GM18870 (cell line): ENCODE data around the gene BARX2.

Experiments used
- ATAC-seq: cut with Tn5 transposase; IDR thresholded peaks from one replicate; pipeline ENCODE4 v1.9.1; 2021; ENCODE audit warnings: moderate library complexity; ENCODE audit not compliant: unreplicated experiment

Gene BARX2

GRCh38 chr11:129396454-129396853 is 20.8 kb downstream of the BARX2 start:
- no peak for ATAC-seq

- ATAC-seq, result no peak
These were observed 26.8 kb downstream of the BARX2 start for GRCh38 chr11:129402206-129403171.

DNA sequence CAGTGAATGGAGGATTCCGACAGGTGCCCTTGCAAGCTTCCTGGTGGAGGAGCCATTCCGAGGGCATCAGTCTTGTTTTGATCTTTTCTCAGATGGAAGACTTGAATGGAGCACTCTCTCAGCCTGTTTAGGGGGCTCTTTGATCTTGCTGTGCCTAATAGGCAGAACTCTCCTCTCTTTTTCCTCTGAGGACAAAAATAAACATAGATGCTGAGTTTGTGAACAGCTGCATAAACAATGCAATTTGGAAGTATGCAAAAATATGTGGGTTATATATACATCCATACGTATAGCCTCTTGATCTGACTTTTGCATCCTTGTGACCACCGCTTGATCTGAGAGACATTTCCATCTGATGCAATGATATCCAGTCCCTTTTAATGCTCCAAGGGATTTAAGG is 29.1 kb downstream of the BARX2 start:
- no peak for ATAC-seq

- ATAC-seq, result no peak
These were observed 33.3 kb downstream of the BARX2 start for GRCh38 chr11:129408865-129409444.

- no peak for ATAC-seq
These were observed 34.8 kb downstream of the BARX2 start for GRCh38 chr11:129410395-129410960.

DNA sequence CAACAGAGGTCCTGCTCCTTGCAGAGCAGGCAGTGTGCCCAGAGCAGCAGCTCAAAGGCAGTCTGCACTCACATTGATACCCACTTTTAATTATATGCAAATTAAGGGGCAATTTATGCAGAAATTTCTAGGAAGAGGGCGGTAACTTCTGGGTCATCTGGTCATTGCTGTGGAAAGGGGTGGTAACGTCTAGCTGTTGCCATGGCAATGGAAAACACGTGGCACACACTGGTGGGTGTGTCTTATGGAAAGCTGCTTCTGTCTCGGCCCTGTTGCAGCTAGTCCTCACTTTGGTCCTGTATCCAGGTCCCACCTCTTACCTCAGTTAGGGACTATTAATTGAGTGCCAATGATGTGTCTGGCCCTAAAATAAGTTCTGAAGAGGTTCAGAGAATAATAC is 36.8 kb downstream of the BARX2 start:
- no peak for ATAC-seq

- no peak for ATAC-seq
These were observed 38.7 kb downstream of the BARX2 start for GRCh38 chr11:129414144-129414872.

DNA sequence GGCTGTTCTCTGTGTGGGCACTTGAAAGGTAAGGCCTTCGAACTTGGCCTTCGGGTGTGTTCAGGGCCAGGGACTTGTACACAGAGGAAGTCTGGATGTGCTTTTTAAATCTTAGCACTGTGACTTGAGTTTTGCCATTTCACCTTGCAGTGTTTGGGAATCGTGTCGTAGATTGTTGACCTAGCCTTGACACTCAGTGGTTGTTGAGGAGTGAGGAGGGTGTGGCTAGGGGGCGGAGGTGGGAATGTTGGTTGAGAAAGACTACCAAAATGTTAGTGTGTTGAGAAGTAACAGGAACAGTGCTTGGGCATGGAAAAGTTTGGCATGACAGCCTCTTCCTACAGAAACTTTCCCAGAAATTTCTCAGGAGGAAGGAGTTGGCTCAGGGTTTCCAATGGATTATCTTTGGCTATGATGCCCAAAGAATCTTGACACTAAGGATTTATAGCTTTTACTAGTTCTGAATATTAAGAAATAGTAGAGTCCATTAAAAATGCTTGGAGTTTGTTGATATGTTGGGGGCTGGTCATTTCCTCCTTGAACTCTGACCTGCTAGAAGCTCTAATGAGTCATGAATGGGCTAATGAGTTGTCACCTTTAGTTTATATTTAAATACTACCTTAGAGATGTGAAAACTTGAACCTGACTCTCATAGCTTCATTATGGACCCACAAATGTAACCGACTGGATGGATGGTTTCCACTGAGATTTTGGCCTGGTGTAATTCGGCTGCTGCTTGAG is 40.6 kb downstream of the BARX2 start:
- ATAC-seq, result no peak

DNA sequence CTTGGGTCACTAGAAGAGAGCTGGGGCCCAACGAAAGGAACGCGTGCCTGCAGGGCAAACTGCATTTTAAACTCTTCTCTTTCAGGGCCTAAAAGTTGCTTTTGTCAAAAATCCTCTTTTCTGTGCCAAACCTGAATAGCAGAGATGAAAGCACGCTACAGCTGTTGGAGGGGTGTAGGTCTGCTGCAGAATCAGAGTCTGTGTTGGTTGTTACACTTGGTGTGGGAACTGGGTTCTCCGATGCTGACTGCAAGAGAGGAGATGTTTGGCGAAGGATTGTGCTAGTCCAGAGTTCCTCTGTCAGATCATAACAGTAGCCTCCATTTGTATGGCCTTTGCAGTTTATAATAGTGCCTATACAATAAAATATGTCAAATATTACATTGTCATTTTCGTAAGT is 41.8 kb downstream of the BARX2 start:
- no peak for ATAC-seq

DNA sequence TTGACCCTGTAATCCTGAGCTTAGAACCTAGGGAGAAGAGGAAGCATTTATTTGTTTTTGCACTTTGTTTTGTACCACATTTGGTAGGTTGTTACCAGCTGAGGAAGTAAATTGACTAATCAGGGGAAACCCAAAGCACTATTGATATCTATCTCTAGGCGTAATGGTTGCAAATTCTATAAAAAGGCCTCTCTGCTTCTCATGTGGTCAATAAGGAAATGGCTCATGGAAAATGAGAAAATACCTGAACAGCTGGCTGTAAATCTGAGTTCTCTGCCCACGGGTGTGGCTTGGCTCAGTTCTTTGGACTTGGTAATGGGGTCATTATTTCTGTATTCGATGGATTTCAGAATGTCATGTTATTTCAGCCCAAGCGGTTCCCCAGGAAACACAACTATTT is 42.4 kb downstream of the BARX2 start:
- peak; percentile 89 for ATAC-seq

- no peak for ATAC-seq
These were observed 43.7 kb downstream of the BARX2 start for GRCh38 chr11:129419386-129419785.

DNA sequence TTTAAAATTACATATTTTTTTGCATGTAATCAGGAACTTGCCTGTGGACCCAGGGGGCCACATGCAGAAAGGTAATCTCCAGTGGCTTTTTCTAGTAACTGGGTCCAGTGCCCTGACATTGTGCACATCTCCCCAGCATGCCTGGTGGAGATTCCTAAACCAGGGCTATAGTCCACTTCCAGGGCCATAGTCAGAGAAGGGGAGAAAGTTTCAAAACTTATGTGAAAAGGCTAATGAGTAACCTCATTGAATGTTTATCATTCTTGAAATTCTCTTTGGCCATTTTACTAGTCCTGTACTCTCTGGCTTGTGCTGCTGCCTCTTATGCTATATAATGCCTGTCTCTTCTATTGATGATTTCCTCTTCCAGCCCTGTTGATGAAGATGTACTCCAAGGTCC is 47.8 kb downstream of the BARX2 start:
- no peak for ATAC-seq

- no peak for ATAC-seq
These were observed 49.6 kb downstream of the BARX2 start for GRCh38 chr11:129425214-129425613.

- no peak for ATAC-seq
These were observed 50.4 kb downstream of the BARX2 start for GRCh38 chr11:129426038-129426437.

DNA sequence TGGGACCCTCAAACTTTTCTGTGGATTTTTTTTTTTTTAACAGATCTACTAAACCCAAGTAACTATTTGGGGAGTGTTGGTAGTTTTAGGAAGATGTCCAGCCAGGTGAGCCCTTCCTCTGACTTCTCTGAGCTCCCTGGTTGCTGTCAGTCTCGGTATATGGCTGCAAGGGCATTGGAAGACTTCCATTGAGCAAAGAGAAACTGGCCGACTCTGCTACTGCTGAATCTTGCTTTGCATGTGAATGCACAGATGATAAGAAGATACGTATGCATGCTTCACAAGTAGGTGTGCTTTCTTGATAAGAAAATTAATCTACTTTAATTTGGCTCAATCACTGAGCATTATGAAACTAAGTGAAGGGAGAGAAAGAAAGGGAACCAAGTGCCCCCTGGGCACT is 51.1 kb downstream of the BARX2 start:
- no peak for ATAC-seq

GRCh38 chr11:129427376-129427775 is 51.7 kb downstream of the BARX2 start:
- no peak for ATAC-seq

DNA sequence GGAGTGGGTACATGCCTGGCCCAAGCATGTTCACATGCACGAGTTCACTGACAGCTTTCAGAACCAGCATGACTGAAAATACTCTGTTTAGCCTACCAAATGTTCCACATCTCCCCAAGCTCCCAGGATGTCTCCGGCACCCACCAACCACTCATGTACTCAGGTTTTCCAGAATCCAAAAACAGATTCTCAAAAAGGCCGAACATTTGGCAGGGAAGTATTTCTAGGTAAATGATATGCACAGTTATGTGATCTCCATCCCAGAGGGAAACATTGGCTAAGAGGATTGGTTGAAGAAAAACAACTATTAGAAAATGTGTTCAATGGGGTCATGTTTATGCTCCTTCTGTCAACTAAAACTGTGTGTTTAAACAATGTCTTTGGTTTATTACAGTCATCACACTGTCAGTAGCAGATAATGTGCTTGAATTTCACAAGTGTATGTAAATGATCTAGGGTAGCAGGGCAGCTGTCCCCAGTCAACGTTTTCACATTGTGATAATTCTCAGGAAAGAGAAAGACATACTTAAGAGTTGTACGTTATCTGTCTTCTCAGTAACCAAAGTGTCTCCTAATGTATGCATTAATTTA is 52.3 kb downstream of the BARX2 start:
- no peak for ATAC-seq

- ATAC-seq, result no peak
These were observed 52.9 kb downstream of the BARX2 start for GRCh38 chr11:129428557-129428956.

- ATAC-seq, result no peak
These were observed 59.2 kb downstream of the BARX2 start for GRCh38 chr11:129434641-129435498.
